Neuronal stem cell (in vitro differentiated cells): ENCODE results near the gene PRXL2A.
A peak's percentile ranks its signal among the peaks of the same experiment; 100 is the strongest.

Source experiments
- DNase-seq: peaks from one replicate; pipeline ENCODE4 v3.0.0-alpha.2; 2013; ENCODE audit warnings: low spot score
- H2AFZ ChIP-seq: one replicate; pipeline ENCODE4 v1.6.1; 2013; ENCODE audit warnings: mild to moderate bottlenecking, low read length, inconsistent platforms
- H2AK5ac ChIP-seq: 2 replicates; pipeline ENCODE4 v1.6.1; 2013; ENCODE audit warnings: low read depth, mild to moderate bottlenecking, inconsistent platforms, low read length, moderate library complexity, mixed read lengths
- H2BK120ac ChIP-seq: 2 replicates; pipeline ENCODE4 v1.6.1; 2013; ENCODE audit warnings: low read depth, mild to moderate bottlenecking, inconsistent platforms, low read length, moderate library complexity, mixed read lengths
- H2BK12ac ChIP-seq: one replicate; pipeline ENCODE4 v1.6.1; 2013; ENCODE audit warnings: low read length, inconsistent platforms
- H2BK15ac ChIP-seq: 2 replicates; pipeline ENCODE4 v1.6.1; 2013; ENCODE audit warnings: mild to moderate bottlenecking, low read length, inconsistent platforms, mixed read lengths
- H2BK5ac ChIP-seq: one replicate; pipeline ENCODE4 v1.6.1; 2013; ENCODE audit warnings: inconsistent platforms, mild to moderate bottlenecking, low read length, moderate library complexity
- H3K14ac ChIP-seq: one replicate; pipeline ENCODE4 v1.6.1; 2013; ENCODE audit warnings: low read length, inconsistent platforms
- H3K18ac ChIP-seq: 2 replicates; pipeline ENCODE4 v1.6.1; 2013; ENCODE audit warnings: low read length, inconsistent platforms
- H3K23ac ChIP-seq: 2 replicates; pipeline ENCODE4 v1.6.1; 2013; ENCODE audit warnings: low read depth, mild to moderate bottlenecking, mixed read lengths, low read length, inconsistent platforms; ENCODE audit not compliant: poor library complexity
- H3K27ac ChIP-seq: replicated peaks from 3 replicates; pipeline ENCODE4 v1.5.1; 2013; ENCODE audit warnings: low read length, inconsistent platforms
- H3K27me3 ChIP-seq, 3 experiments: 2 replicates each; pipeline ENCODE4 v1.6.1; 2013; ENCODE audit warnings: low read length in 3 of 3, mild to moderate bottlenecking in 2 of 3, inconsistent platforms in 1 of 3, low read depth in 1 of 3, mixed read lengths in 1 of 3, moderate library complexity in 1 of 3; ENCODE audit not compliant: control insufficient read depth in 3 of 3, insufficient read depth in 3 of 3
- H3K36me3 ChIP-seq, 2 donors: replicated peaks in 1 of 2; 2 replicates each; pipeline ENCODE4 v1.6.1; 2013; ENCODE audit warnings: low read length in 2 of 2; ENCODE audit not compliant: control insufficient read depth in 2 of 2, insufficient read depth in 2 of 2
- H3K4ac ChIP-seq: 2 replicates; pipeline ENCODE4 v1.6.1; 2013; ENCODE audit warnings: inconsistent platforms, mild to moderate bottlenecking, low read length, moderate library complexity
- H3K4me1 ChIP-seq, 2 donors: 1 replicate in 1 of 2; 2 replicates in 1 of 2; pipeline ENCODE4 v1.6.1; 2013; ENCODE audit warnings: low read length in 2 of 2, low read depth in 1 of 2; ENCODE audit not compliant: control insufficient read depth in 2 of 2, insufficient read depth in 1 of 2
- H3K4me2 ChIP-seq: one replicate; pipeline ENCODE4 v1.6.1; 2013; ENCODE audit warnings: mild to moderate bottlenecking, low read length, inconsistent platforms; ENCODE audit not compliant: insufficient read depth, poor library complexity, severe bottlenecking
- H3K4me3 ChIP-seq, 2 donors: 2 replicates each; pipeline ENCODE4 v1.5.1; 2013; ENCODE audit warnings: low read length in 2 of 2, mild to moderate bottlenecking in 2 of 2, inconsistent platforms in 1 of 2, moderate library complexity in 1 of 2
- H3K79me1 ChIP-seq: one replicate; pipeline ENCODE4 v1.6.1; 2013; ENCODE audit warnings: low read depth, mild to moderate bottlenecking, inconsistent platforms, low read length, moderate library complexity
- H3K9ac ChIP-seq: one replicate; pipeline ENCODE4 v1.6.1; 2013; ENCODE audit warnings: mild to moderate bottlenecking, low read depth, low read length, inconsistent platforms; ENCODE audit not compliant: poor library complexity
- H3K9me3 ChIP-seq, 2 donors: replicated peaks in 1 of 2; 2 replicates each; pipeline versions ENCODE3 to v1.6.1; 2013; ENCODE audit warnings: low read length in 2 of 2, mild to moderate bottlenecking in 2 of 2, inconsistent platforms in 1 of 2, low read depth in 1 of 2, mixed read lengths in 1 of 2, moderate library complexity in 1 of 2; ENCODE audit not compliant: control insufficient read depth in 2 of 2, insufficient read depth in 1 of 2
- H4K8ac ChIP-seq: one replicate; pipeline ENCODE4 v1.6.1; 2013; ENCODE audit warnings: low read depth, mild to moderate bottlenecking, inconsistent platforms, low read length, moderate library complexity
- H4K91ac ChIP-seq: one replicate; pipeline ENCODE4 v1.6.1; 2013; ENCODE audit warnings: low read length, low read depth, mild to moderate bottlenecking, inconsistent platforms; ENCODE audit not compliant: poor library complexity
- whole genome bisulfite sequencing, 2 donors: extraction: QIAGEN DNeasy Blood & Tissue Kit; methylation state at CpG; one replicate each; pipeline ENCODE4 v1.1.7; 2013; ENCODE audit warnings: missing lambda C conversion rate in 2 of 2, mixed read lengths in 1 of 2; ENCODE audit not compliant: insufficient read length in 2 of 2, insufficient replicate concordance in 1 of 2; ENCODE audit errors: extremely low coverage in 2 of 2; 5-methylcytosine and 5-hydroxymethylcytosine counted together

The PRXL2A gene

GRCh38 chr10:80485946-80486764, 77.8 kb downstream of the PRXL2A start:
- H3K9me3 ChIP-seq: peaks cover 0 to 2% of the 10 kb centered on the region in 2 donors
- no peak overlapping the region for H3K23ac ChIP-seq
- no peak overlapping the region for H4K8ac ChIP-seq
- H3K4me2 ChIP-seq: no peak overlapping the region
- no peak overlapping the region for H2BK12ac ChIP-seq
- H3K4me1 ChIP-seq: peaks cover 17 to 30% of the 10 kb centered on the region in 2 donors
- H3K14ac ChIP-seq: no peak overlapping the region
- no peak overlapping the region for H2BK120ac ChIP-seq
- WGBS, 2 donors: no CpG with 5 or more reads among the region's 17 CpGs
- DNase-seq: no peak
- H3K79me1 ChIP-seq: peaks cover 18% of the 10 kb centered on the region
- H3K4ac ChIP-seq: no peak overlapping the region
- no peaks in the 10 kb centered on the region for H3K27me3 ChIP-seq
- peak overlapping the region; percentile 71 for H3K27ac ChIP-seq
- H2BK15ac ChIP-seq: no peak overlapping the region
- no peak overlapping the region for H2AFZ ChIP-seq
- no peak overlapping the region for H2BK5ac ChIP-seq
- peaks cover 19 to 51% of the 10 kb centered on the region in 2 donors for H3K36me3 ChIP-seq
- peak overlapping the region; percentile 73 for H3K18ac ChIP-seq
- H4K91ac ChIP-seq: no peak overlapping the region
- H2AK5ac ChIP-seq: no peak overlapping the region
- H3K4me3 ChIP-seq: no peak overlapping the region
- H3K9ac ChIP-seq: no peak overlapping the region
